A673 (cell line): Measurements from ENCODE around the gene TNKS1BP1.

Source experiments
- CTCF ChIP-seq: fragments of 300-800, 200-600 bp; sonication (generic); conservative IDR thresholded peaks from 2 replicates; pipeline ENCODE4 v1.5.1; 2017; ENCODE audit warnings: low read depth, mild to moderate bottlenecking, antibody characterized with exemption, low read length, moderate library complexity, mixed read lengths
- EZH2 ChIP-seq: fragments of 200-600 bp; sonication (generic); IDR thresholded peaks from 2 replicates; pipeline ENCODE4 v1.6.1; 2017; ENCODE audit warnings: borderline replicate concordance, low read depth, mild to moderate bottlenecking, mixed read lengths, antibody characterized with exemption, low read length; ENCODE audit not compliant: poor library complexity, severe bottlenecking

GRCh38 chr11:57358991-57359390, 34.2 kb upstream of the TNKS1BP1 start:
- no peak for TF ChIP-seq CTCF
- TF ChIP-seq EZH2 = no peak
